OCI-LY1 (cell line): ENCODE measurements around the gene JMJD1C.

Source experiments
- H2AFZ ChIP-seq: fragments of 200-600 bp; sonication (generic), shearing (Covaris generic); 2 replicates; pipeline ENCODE4 v1.6.0; 2014; ENCODE audit warnings: antibody characterized with exemption, mild to moderate bottlenecking, low read length
- H3F3A ChIP-seq: fragments of 200-600 bp; sonication (generic), shearing (Covaris generic); 2 replicates; pipeline ENCODE4 v1.6.0; 2014; ENCODE audit warnings: mild to moderate bottlenecking, antibody characterized with exemption, low read length, moderate library complexity; ENCODE audit not compliant: insufficient read depth
- H3K27ac ChIP-seq: fragments of 200-600 bp; sonication (generic); 2 replicates; pipeline ENCODE4 v1.5.1; 2014; ENCODE audit warnings: low read length, mixed run types, mild to moderate bottlenecking, low read depth; ENCODE audit not compliant: poor library complexity, severe bottlenecking
- H3K27me3 ChIP-seq: fragments of 200-600 bp; sonication (generic); 2 replicates; pipeline ENCODE4 v1.6.0; 2014; ENCODE audit warnings: antibody characterized with exemption, mild to moderate bottlenecking, low read length, moderate library complexity; ENCODE audit not compliant: insufficient read depth
- H3K36me3 ChIP-seq: fragments of 200-600 bp; sonication (generic); 2 replicates; pipeline ENCODE4 v1.6.1; 2014; ENCODE audit warnings: mild to moderate bottlenecking, antibody characterized with exemption, low read length, moderate library complexity, mixed read lengths; ENCODE audit not compliant: insufficient read depth
- H3K4me1 ChIP-seq: fragments of 200-600 bp; sonication (generic); 2 replicates; pipeline ENCODE4 v1.5.1; 2014; ENCODE audit warnings: mild to moderate bottlenecking, low read length, moderate library complexity; ENCODE audit not compliant: insufficient read depth, severe bottlenecking
- H3K4me2 ChIP-seq: fragments of 200-600 bp; sonication (generic), shearing (Covaris generic); 2 replicates; pipeline ENCODE4 v1.6.1; 2014; ENCODE audit warnings: low read length
- H3K4me3 ChIP-seq: fragments of 200-600 bp; sonication (generic); 2 replicates; pipeline ENCODE4 v1.5.1; 2014; ENCODE audit warnings: low read length, low read depth, mild to moderate bottlenecking, mixed read lengths; ENCODE audit not compliant: poor library complexity, severe bottlenecking
- H3K79me2 ChIP-seq: fragments of 200-600 bp; shearing (Covaris generic); 2 replicates; pipeline ENCODE4 v1.6.1; 2016; ENCODE audit warnings: mixed run types, low read length, mixed read lengths; ENCODE audit not compliant: insufficient read depth
- H3K9ac ChIP-seq: fragments of 200-600 bp; sonication (generic), shearing (Covaris generic); 2 replicates; pipeline ENCODE4 v1.6.1; 2014; ENCODE audit warnings: mild to moderate bottlenecking, low read length, mixed read lengths
- H3K9me2 ChIP-seq: fragments of 200-600 bp; sonication (generic), shearing (Covaris generic); 2 replicates; pipeline ENCODE4 v1.6.1; 2014; ENCODE audit warnings: low read depth, mild to moderate bottlenecking, low read length, mixed read lengths
- H3K9me3 ChIP-seq: fragments of 200-600 bp; shearing (Covaris generic); 2 replicates; pipeline ENCODE4 v1.6.1; 2014; ENCODE audit warnings: low read length, mixed read lengths
- H4K20me1 ChIP-seq: fragments of 200-600 bp; sonication (generic), shearing (Covaris generic); 2 replicates; pipeline ENCODE4 v1.6.0; 2016; ENCODE audit warnings: mild to moderate bottlenecking, low read length; ENCODE audit not compliant: insufficient read depth
- CTCF ChIP-seq: fragments of 200-600 bp; sonication (generic), shearing (Covaris generic); IDR thresholded peaks from 2 replicates; pipeline ENCODE4 v1.5.1; 2017; ENCODE audit warnings: mild to moderate bottlenecking, antibody characterized with exemption, low read length, moderate library complexity, mixed read lengths
- EZH2 ChIP-seq: fragments of 200-600 bp; sonication (generic), shearing (Covaris generic); IDR thresholded peaks from 2 replicates; pipeline ENCODE4 v1.8.0; 2017; ENCODE audit warnings: borderline replicate concordance, mixed run types, mild to moderate bottlenecking, antibody characterized with exemption, low read length, moderate library complexity, mixed read lengths

The JMJD1C gene

DNA sequence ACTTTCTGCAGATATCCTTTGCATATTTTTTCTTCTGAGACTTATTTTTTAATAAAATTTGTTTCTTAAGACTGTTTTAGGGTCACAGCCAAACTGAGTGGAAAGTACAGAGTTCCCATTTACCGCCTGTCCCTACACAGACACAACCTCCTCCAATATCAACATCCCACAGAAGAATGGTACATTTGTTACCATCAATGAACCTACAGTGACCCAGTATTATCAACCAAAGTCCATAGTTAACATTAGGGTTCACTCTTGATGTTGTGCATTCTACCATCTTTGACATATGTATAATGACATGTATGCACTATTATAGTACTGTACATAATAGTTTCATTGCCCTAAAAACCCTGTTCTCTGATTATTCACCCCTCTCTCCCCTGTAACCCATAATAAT lies 40.8 kb upstream of the JMJD1C start:
- TF ChIP-seq EZH2 (no peak), CTCF (no peak)
- no peak overlapping the region for H3K4me2 ChIP-seq
- no peak overlapping the region for H3K4me3 ChIP-seq
- no peaks in the 10 kb centered on the region for H3K9me3 ChIP-seq
- H3K4me1 ChIP-seq = peaks cover 17% of the 10 kb centered on the region
- no peaks in the 10 kb centered on the region for H3K36me3 ChIP-seq
- no peaks in the 10 kb centered on the region for H4K20me1 ChIP-seq
- peaks cover 48% of the 10 kb centered on the region for H3K79me2 ChIP-seq
- H3K9me2 ChIP-seq = no peaks in the 10 kb centered on the region
- H2AFZ ChIP-seq = no peak overlapping the region
- H3K9ac ChIP-seq = no peak overlapping the region
- H3K27ac ChIP-seq = no peak overlapping the region
- no peaks in the 10 kb centered on the region for H3F3A ChIP-seq
- no peaks in the 10 kb centered on the region for H3K27me3 ChIP-seq

DNA sequence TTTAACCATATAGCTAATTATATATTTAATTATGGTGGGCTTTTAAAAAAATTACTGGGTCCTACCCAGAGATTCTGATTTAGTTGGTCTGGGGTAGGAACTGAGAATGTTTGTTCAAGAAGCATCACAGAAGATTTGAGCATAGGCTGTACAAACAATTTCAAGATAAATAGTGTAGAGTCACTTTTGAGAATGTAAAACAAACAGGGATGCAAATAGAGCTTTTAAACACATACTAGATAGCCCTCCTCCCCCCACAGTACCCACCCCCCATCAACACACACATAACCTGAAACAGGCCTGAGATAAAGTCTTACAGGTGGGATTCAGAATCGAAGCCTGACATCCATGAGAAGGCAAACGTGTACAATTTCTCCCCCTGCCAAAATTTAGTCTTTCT lies 39.8 kb upstream of the JMJD1C start:
- Histone ChIP-seq H3K9me2 (no peaks in the 10 kb centered on the region), H3F3A (no peaks in the 10 kb centered on the region), H2AFZ (no peak overlapping the region), H3K27ac (no peak overlapping the region), H3K79me2 (peaks cover 50% of the 10 kb centered on the region), H3K4me1 (peaks cover 17% of the 10 kb centered on the region), H3K4me3 (no peak overlapping the region), H4K20me1 (no peaks in the 10 kb centered on the region), H3K36me3 (no peaks in the 10 kb centered on the region), H3K4me2 (no peak overlapping the region), H3K9ac (no peak overlapping the region), H3K9me3 (no peaks in the 10 kb centered on the region), H3K27me3 (no peaks in the 10 kb centered on the region)
- no peak for TF ChIP-seq EZH2
- TF ChIP-seq CTCF = no peak

DNA sequence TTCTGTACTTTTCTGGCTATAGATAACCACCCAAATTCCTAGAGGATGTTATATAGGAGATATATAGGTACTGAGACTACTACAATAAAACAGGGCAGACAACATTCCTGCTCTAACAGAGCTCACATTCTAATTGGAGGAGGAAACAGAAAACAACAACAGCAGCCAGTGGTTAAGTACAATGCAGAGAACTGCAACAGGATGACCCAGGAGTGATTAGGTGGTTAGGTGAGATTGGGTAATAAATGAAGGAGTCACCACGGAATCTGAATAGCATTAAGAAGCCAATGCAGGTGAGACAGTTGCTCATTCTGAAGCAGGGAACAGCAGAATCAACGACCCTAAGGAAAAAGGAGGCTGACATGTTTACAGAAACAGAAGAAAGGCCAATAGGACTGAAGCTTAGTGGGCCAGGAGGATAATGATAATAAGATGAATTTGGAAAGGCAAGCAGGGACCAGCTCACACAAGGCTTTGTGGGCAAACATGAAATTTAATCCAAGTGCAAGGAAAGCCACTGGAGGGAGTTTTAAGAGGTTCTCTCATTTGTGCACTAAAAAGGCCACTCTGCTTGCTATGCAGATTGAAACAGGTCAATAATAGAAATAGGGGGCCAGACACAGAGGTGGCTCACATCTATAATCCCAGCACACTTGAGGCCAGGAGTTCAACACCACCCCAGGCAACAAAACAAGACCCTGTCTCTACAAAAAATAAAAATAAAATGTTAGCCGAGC lies 38.5 kb upstream of the JMJD1C start:
- Histone ChIP-seq H3K9me2 (no peaks in the 10 kb centered on the region), H3K4me2 (no peak overlapping the region), H3K9ac (no peak overlapping the region), H2AFZ (no peak overlapping the region), H3K36me3 (no peaks in the 10 kb centered on the region), H3F3A (no peaks in the 10 kb centered on the region), H3K9me3 (no peaks in the 10 kb centered on the region), H4K20me1 (no peaks in the 10 kb centered on the region), H3K4me3 (no peak overlapping the region), H3K79me2 (peaks cover 52% of the 10 kb centered on the region), H3K27ac (no peak overlapping the region), H3K27me3 (no peaks in the 10 kb centered on the region), H3K4me1 (peaks cover 17% of the 10 kb centered on the region)
- TF ChIP-seq EZH2 = no peak
- no peak for TF ChIP-seq CTCF
